Body of pancreas (tissue), 4 donors: ENCODE data around the gene PAK4.

Experiments used
- POLR2A ChIP-seq, 3 donors: fragments of 450-650 bp; IDR thresholded peaks; one replicate each; pipeline ENCODE4 v1.6.1; 2016; ENCODE audit warnings: antibody characterized with exemption in 3 of 3, mild to moderate bottlenecking in 2 of 3
- TF ChIP-seq, protein P1 (sequence below), 7 experiments: fragments of 450-650 bp in 4 of 7; fragments of 200-600 bp in 3 of 7; sonication (generic) in 3 of 7; IDR thresholded peaks; one replicate each; pipeline ENCODE4 v1.5.1; 2016 to 2019; ENCODE audit warnings: antibody characterized with exemption in 7 of 7

DNA sequence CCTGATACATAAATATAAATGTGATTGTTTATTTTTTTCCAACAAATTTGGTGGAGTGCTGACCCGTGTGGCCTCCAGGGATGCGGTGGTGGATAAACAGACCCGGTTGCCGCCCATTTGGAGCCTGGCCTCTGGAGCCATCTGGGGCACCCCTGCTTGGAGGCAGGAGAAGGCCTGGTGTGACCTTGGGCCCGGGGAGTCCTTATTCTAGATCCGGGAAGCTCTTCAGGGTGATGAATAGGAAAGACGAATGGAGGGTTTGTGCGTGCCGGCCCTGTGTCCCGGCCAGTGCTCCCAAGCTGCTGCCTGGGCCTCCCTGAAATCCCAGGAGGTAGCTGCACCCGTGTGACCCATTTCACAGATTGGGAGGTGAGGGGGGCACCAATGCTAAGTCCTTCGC, 11.5 kb downstream of the PAK4 start:
- TF ChIP-seq, protein P1, sequence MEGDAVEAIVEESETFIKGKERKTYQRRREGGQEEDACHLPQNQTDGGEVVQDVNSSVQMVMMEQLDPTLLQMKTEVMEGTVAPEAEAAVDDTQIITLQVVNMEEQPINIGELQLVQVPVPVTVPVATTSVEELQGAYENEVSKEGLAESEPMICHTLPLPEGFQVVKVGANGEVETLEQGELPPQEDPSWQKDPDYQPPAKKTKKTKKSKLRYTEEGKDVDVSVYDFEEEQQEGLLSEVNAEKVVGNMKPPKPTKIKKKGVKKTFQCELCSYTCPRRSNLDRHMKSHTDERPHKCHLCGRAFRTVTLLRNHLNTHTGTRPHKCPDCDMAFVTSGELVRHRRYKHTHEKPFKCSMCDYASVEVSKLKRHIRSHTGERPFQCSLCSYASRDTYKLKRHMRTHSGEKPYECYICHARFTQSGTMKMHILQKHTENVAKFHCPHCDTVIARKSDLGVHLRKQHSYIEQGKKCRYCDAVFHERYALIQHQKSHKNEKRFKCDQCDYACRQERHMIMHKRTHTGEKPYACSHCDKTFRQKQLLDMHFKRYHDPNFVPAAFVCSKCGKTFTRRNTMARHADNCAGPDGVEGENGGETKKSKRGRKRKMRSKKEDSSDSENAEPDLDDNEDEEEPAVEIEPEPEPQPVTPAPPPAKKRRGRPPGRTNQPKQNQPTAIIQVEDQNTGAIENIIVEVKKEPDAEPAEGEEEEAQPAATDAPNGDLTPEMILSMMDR (IDR thresholded peaks at IDR 0.05): no peak
- no peak for TF ChIP-seq POLR2A (IDR thresholded peaks at IDR 0.05)
